Activated T-cell treated with anti-CD3 and anti-CD28 coated beads, Interleukin-2, amount 50 U/mL, for 48 hours (primary cell): Measurements from ENCODE around the gene IGF2BP1.

Experiments
- DNase-seq, 2 experiments: peaks; one replicate each; pipeline ENCODE4 v3.0.0-alpha.2; 2020

Gene IGF2BP1

DNA sequence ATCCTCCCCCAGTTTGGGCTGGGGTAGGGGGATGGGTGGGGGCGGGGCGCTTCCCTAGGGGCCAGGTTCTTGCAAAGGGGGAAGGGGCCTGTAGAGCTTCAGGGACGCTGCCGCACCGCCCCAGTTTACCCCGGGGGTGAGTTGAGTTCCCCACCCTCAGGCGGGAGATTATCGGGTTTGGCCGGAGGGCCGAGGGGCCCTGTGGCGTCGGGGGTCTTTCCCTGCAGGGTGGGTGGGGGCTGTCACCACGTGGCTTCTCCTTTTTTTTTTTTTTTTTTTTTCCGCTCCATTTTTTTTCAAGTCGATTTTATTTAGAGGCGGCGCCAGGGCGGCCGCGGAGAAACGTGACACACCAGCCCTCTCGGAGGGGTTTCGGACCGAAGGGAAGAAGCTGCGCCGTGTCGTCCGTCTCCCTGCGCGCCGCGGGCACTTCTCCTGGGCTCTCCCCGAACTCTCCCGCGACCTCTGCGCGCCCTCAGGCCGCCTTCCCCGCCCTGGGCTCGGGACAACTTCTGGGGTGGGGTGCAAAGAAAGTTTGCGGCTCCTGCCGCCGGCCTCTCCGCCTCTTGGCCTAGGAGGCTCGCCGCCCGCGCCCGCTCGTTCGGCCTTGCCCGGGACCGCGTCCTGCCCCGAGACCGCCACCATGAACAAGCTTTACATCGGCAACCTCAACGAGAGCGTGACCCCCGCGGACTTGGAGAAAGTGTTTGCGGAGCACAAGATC, at the start of gene IGF2BP1:
TSS of gene IGF2BP1 (plus strand) at position 283 of the 724 bp plus-strand sequence. CDS start at position 644, 361 bp downstream.
- DNase-seq: peak; percentile 38 to 42

DNA sequence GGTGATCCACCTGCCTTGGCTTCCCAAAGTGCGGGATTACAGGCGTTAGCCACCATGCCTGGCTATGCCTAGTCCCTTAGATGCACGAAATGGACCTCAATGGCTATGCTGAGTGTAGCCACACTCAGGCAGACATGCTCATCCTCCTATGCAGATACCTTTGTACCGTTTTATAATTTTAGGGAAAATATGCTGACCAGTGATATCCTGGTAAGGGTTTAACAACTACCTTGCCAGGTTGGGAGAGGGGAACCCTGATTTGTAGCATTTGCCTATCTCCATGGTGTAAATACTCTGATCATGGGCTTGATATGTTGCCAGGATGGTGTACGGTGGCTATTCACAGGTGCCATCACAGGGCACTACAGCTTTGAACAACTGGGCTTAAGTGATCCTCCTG, 45.6 kb upstream of the IGF2BP1 start:
- no peak for DNase-seq

DNA sequence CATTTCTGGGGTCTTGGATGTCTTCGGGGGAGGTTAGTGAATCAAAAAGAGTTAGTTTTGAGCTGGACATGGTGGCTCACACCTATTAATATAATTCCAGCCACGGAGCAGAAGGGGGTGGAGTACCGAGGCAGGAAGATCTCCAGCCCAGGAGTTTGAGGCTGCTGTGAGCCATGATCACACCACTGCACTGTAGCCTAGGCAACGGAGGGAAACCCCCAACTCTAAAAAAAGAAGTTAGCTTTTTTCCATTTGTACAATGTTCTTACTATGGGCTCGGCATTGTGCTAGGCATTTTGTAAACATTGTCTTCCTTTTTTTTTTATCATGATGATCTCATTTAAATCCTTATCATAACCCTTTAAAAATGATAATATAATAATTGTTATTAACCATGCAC, 44.3 kb upstream of the IGF2BP1 start:
- DNase-seq: no peak

DNA sequence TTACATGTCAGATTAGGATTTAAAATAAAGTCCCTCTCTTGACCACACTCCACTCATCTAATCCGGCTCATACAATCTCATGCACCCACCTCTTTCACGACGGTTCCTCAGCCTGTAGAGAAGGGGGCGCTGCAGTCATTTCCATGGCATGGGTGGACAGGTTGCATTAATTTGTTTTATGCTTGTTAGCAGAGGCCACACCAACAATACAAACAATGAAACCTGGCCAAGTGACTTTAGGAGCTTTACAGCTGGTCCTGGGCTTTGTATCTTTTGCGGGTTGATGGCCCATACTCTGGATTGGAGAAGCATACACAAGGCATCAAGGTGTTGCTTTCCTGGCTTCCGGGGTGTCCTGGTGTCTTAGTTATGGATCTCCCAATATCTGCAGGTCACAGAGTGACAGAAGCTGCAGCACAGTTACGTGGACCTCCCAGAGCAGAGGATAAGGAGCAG, 42.9 kb upstream of the IGF2BP1 start:
- no peak for DNase-seq

DNA sequence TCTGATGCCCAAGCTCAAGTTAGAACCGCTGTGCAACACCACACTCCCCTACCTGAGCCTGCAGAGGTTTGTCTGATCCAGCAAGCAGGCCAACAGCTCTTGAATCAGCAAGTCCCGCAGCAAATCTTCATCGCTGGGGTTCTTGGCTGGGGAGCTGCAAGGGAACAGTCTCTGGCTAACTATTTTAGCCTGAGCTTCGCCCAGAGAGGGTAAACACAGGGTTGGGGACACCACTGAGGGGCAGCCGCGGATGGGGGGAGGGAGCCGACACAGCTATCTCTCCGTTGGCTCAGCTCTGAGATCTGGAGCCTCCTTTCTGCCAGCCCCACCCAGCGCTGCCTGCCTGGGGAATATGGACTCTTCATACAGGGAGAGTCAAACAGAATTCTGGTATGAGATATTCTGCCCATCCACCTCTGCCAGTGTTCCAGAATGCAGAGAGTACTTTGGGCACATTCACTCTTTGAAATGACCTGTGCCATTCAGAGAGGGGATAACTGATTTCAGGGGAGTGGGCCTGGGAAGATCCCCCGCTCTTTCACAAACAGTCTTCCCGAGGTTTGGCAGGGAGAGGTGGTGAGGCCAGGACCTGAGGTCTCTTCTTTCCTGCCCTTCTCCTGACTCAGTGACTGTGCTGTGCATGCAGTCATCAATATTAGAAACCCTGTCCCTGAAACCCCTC, 36.2 kb upstream of the IGF2BP1 start:
- DNase-seq: no peak

DNA sequence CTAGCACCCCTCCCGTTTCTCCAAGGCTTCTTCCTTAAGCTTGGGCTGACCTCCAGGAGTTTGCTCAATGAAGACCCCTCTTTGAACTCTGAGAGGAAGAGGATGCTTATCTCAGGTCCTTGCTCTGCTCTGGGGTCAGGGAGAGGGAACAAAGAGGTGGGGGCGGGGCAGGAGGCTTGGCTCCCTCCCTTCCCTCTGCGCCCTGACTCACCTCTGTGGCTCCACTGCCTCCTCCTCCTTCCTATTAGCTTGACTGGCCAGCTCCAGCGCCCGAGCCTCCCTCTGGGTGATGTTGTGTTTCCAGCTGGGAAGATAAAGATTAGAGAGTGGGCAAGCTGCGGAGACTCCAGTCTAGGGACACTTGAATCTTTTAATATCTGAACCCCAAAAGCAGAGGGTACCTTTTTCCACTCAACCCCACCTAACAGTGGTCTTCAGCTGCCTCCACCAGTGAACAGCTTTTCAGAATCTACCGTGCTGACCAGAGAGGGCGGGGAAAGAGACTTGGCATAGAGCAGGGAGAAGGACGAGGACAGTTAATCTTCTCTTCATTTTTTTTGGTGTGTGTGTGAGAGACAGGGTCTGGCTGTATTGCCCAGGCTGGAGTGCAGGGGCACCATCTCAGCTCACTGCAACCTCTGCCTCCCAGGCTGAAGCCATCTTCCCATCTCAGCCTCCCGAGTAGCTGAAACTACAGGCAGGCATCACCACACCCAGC, 35.5 kb upstream of the IGF2BP1 start:
- DNase-seq: no peak

DNA sequence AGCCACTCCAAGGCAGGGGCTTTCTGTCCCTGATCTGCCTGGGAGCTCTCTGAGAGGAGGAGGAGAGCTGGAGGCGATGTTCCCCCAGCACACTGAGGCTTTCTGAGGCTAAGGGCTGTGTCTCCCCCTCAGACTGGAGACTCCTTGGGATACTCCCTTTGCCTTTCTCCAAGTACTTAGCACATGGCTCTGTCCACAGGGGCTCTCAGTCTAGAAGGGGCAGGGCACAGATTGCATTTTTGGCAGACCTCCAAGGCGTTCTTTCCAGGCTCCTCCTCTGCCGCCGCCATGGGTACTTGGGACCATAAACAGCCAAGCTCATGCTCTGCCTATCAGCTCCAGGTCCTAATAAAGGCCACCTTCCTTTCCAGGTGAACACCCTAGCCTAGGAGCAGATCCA, 27.0 kb upstream of the IGF2BP1 start:
- no peak for DNase-seq

DNA sequence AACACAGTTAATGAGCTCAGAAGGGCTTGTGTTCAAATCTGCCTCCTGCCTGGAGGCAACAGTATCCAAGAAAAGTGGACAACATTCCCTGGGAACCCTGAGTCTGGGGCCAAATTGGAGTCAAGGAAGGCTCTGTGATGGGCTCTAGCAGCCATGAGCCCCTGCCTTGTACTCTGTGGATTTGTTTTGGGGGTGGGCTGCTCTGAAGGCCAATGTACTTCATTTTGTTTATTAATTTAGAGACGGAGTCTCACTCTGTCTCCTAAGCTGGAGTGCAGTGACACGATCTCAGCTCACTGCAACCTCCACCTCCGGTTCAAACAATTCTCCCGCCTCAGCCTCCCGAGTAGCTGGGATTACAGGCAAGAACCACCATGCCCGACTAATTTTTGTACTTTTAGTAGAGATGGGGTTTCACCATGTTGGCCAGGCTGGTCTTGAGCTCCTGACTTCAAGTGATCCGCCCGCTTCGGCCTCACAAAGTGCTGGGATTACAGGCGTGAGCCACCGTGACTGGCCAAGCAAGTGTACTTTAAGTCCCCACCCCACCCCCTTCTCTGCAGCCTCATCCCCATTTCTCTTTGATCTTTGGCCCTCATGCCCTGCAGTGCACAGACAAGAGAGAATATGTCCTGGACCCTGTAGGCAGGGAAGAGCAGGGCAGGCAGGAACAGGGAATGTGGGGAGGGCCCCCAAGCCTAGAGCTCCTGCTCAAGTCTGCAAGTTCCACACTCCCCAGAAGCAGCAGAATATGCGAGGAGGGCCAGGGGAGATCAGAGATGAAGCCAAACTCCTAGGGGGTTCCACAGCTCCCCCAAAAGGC, 26.1 kb upstream of the IGF2BP1 start:
- DNase-seq: no peak

DNA sequence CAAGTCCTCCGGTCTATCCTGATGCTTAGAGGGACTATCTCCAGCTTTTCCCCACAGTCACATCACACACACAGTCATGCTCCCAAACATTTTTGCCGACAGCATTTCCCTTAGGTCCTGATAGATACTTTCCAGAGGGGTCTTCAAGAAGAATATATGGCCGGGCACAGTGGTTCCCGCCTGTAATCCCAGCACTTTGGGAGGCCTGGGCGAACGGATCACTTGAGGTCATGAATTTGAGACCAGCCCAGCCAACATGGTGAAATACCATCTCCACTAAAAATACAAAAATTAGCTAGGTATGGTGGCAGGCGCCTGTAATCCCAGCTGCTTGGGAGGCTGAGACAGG, 24.5 kb upstream of the IGF2BP1 start:
- no peak for DNase-seq

DNA sequence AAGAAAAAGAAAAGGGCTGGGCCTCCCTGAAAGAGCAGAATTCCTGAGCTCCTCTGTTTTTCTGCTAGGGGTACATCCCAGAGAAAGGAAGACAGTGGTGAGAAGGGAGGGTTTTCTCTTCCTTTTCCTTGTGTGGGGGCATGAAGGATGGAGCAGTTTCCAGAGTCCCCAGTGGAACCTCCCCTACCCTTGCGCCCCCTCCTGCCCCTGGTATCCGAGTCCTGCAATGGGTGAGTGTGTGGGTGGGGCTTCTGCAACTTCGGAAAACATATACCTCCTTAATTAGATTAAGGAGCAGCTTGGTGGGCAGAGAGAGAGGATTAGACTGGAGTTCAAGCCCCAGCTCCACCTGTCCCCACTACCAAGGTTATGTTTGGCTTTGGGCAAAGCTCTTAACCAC, 23.4 kb upstream of the IGF2BP1 start:
- DNase-seq: no peak

DNA sequence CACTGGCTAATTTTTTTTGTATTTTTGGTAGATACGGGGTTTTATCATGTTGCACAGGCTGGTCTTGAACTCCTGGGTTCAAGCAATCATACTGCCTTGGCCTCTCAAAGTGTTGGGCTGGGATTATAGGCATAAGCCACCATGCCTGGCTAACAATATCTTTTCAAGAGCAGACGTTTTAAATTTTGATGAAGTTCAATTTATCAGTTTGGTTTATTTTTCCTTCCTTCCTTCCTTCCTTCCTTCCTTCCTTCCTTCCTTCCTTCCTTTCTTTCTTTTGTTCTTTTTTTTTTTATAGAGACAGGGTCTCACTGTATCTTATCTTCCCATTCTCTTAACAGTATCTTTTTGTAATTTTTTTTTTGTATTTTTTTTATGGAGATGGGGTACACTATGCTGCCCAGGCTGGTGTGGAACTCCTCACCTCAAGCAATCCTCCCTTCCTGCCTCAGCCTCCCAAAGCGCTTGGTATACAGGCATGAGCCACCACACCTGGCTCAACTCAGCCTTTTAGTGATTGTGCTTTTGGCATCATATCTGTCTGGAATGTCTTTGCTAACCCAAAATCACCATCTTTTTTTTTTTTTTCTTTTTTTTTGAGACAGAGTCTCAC, 15.2 kb upstream of the IGF2BP1 start:
- DNase-seq: no peak

DNA sequence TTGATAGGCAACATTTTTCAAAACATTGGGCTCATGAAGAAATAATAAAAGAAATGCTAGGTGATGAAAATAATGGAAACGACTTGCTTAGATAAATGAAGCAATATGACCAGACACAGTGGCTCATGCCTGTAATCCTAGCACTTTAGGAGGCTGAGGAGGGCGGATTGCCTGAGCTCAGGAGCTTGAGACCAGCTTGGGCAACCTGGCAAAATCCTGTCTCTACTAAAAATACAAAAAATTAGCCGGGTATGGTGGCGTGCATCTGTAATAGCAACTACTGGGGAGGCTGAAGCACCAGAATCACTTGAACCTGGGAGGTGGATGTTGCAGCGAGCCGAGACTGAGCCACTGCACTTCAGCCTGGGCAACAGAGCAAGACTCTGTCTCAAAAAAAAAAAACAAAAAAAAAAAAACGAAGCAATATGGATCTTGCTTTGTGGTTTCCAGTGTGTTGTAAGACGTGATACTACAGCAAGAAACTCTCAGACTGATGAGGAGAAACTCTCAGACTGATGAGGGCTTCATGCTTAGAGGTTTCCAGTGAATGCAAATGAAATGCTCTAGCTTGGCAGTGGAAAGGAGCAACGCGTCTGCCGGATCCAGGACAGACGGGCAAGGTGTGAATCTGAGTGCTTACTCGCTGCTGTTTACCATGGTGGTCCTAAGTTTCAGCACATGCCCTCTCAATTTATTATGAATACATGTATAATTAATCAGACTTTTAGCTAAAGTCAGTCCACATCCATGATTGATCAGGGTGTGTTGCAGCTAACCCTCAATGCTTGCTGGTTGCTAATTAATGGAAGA, 11.5 kb upstream of the IGF2BP1 start:
- DNase-seq: no peak

DNA sequence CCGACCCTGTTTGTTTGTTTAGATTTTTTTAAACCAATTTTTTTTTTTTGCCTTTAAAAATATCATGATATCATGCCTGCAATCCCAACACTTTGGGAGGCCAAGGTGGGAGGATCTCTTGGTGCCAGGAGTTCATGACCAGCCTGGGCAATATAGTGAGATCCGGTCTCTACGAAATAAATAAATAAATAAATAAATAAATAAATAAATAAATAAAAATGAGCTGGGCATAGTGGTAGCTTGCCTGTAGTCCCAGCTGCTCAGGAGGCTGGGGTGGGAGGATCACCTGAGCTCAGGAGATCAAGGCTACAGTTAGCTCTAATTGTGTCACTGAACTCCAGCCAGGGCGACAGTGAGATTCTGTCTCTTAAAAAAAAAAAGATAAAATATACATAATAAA, 8.1 kb upstream of the IGF2BP1 start:
- no peak for DNase-seq

DNA sequence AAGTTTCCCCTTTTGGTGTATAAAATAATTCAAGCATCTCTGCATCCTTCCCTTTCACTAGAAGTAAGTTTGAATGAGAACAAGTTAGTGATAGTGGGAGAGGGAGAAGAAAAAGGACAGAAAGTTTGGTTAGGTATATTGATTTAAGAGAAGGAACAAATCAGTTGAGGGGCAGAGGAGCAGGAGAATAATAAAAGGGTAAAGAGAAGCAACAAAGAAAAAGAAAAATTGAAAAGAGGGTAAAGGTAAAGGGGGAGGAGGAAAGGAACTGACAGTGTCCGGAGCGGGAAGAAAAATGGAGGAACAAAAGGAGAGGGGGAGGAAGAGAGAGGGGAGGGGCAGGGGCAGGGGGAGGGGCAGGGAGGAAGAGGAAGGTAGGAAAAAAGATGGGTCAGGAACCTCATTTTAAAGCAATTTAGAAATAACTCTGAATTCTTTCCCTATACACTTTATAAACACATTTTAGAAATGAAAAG, 6.3 kb upstream of the IGF2BP1 start:
- DNase-seq: no peak

DNA sequence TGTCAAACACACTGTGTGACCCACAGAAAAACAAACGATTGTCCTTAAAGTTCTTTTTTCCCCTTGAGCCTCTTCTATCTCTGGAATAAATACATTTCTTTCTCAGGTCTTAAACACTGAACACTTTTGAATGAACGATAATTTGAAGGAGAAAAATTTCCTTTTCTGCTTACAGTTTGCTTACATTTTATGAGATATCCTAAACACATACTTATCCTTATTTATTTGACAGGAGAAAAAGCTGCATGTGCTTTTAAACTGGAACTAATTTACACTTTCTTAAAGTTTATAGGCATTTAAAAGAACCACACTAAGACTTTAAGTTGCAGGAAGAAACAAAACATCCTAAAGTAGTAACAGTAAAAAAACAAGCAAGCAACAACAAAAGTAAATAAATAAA, 4.7 kb upstream of the IGF2BP1 start:
- no peak for DNase-seq

DNA sequence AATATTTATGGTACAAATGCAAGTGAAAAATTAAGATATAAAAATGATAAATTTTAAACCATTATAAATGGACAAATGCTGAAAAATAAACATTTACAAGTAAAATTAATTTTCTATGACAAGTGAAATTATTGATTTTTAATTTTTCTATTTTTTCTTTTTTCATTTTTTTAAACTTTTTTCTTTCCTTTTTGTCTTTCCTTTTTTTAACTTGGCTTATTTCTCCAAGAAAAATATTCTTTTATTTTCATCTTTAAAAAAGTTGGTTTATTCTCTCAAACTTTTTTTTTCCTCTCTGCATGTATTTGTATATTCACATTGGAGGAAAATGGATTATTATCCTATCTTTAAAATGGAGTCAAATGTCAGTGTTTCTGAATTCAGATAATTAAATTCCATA, 3.9 kb upstream of the IGF2BP1 start:
- DNase-seq: no peak

DNA sequence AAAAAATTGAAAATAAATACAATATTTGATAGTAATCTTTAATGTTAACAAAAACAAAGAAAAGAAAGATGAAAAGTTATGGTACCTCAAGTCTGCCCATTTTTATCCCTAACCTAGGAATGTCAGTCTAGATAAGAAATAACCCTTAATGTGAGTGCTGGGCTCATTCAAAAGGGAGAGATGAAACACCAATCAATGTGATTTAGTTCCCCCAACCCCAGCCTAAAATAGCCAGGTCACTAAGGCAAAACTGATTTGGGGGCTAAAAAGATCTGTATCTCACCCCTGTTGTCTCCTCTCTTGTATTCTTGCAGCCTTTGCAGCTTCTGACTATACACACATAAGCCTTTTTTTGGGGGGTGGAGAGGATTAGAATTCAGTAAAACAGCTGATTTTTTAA, 3.2 kb upstream of the IGF2BP1 start:
- DNase-seq: no peak

DNA sequence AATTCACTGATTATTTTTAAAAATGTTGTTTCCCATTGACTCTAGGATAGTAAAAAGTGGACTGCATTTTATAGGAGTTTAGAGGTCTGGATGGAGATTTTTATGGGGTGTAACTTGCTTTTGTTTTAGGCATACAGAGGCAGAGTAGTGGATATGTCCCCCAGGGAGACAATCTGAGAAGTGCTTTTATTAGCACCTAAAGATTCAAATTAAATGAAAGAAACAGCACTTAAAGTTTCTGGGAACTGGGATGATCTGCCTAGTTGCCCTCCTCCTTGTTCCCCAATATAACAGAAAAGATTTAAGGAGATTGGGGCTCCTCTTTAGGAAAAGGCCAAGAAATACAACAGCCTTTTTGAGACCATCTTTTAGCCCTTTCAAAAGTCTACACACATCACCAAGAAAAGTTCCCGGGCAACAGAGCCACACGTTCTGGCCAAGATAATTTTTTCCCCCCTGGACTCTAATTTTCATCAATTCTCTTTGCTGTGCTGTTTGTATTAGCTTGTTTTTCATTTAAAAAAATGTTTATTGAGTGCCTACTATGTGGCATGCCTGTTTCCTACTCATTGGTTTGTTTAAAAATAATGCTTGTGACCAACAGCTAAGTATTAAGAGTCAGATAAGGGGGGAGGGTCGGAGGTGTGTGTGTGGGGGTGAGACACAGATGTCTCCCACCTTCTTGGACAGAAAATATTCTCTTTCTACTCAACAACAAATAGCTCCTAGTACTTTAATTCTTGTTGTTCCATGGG, 2.5 kb upstream of the IGF2BP1 start:
- DNase-seq: no peak

DNA sequence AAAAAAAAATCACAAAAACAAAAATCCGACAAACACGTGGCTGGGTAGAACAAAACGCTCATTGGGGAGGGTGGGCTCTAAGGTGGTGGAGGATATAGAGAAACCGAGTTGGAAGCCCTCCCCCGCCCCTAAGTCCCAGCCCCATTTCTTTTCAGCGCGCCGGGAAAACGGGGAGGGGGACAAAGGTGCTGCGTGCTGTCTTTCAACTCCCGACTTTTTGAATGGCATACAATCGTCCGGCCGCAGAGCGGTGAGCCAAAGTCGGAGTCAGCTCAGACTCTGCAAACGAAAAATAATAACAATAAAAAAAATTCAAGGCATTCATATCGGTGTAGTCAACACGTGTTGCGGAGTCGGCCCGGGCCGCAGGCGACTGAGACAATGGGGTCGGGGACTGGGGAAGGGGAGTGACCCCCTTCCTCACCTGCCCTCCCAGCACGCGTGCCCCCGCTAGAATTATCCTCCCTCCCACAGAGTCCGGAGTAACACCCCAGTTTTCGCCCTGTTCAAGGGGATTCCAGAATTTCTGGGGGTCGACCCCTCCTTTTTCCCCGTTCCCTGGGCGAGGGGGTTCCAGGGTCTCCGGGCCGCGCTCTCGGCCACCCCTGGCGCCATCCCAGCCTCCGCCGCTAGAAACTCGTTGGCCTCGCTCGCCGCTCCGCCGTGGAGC, 1.7 kb upstream of the IGF2BP1 start:
- peak in 1 of 2 experiments; percentile 22 for DNase-seq
